ENCODE data around the gene TFB1M.
A peak's percentile ranks its signal among the peaks of the same experiment; 100 is the strongest.
"Not testable (repeated sequence)": the region's sequence is repeated elsewhere in the genome, so short reads cannot be mapped to it uniquely, and the experiment has no call there.

Gene TFB1M

DNA sequence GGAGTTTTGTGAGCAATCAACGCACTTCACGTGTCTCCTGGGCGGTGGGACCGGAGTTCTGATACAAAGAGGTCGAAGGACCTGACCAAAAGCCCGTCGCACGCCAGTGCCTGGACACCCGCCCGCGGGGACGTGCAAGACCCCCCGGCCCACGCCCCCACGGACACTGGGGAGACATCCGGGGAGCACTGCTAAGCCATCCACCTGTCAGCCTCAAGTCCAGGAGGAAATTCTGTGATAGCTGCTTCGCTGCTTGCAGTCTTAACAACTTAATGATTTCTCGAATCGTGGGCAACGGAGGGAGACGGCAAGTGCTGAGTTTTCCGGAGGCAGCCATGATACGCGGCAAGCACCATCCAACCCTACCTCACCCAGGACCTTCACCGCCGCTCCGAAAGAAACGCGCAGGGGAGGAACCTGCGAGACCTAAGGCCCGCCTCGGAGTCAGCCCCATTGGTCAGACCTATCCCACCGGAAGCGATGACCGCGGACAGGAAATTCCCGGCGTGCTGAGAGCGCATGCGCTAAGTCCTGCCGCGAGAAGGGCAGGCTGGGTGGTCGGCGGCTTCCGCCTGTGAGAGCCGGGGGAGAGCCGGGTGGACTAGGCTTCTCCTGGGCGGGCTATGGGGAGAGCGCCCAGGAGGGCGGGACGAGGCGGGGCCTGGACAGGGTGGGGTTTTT lies at the start of gene TFB1M:
Gene TFB1M (minus strand): TSS at position 393 of the 681 bp plus-strand sequence. CDS start 56 bp downstream, at position 337.
- DNase-seq (ENCODE audit: extremely low read depth, low read depth): peak; percentile 98
- H3K4me3 ChIP-seq (replicated peaks; ENCODE audit: low read depth, low read length): peak within 1 kb of the TSS; percentile 99
- TF ChIP-seq, protein P1, sequence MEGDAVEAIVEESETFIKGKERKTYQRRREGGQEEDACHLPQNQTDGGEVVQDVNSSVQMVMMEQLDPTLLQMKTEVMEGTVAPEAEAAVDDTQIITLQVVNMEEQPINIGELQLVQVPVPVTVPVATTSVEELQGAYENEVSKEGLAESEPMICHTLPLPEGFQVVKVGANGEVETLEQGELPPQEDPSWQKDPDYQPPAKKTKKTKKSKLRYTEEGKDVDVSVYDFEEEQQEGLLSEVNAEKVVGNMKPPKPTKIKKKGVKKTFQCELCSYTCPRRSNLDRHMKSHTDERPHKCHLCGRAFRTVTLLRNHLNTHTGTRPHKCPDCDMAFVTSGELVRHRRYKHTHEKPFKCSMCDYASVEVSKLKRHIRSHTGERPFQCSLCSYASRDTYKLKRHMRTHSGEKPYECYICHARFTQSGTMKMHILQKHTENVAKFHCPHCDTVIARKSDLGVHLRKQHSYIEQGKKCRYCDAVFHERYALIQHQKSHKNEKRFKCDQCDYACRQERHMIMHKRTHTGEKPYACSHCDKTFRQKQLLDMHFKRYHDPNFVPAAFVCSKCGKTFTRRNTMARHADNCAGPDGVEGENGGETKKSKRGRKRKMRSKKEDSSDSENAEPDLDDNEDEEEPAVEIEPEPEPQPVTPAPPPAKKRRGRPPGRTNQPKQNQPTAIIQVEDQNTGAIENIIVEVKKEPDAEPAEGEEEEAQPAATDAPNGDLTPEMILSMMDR (IDR thresholded peaks at IDR 0.05; ENCODE audit: low read depth, low read length, missing control alignments): no peak

DNA sequence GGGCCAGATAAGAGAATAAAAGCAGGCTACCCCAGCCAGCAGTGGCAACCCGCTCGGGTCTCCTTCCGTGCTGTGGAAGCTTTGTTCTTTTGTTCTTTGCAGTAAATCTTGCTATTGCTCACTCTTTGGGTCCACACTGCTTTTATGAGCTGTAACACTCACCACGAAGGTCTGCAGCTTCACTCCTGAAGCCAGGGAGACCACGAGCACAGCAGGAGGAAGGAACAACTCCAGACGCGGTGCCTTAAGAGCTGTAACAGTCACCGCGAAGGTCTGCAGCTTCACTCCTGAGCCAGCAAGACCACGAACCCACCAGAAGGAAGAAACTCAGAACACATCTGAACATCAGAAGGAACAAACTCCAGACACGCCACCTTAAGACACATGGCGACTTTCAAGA lies 49.7 kb upstream of the TFB1M start:
- H3K4me3 ChIP-seq (replicated peaks; ENCODE audit: low read depth, low read length); DNase-seq (ENCODE audit: extremely low read depth, low read depth): not testable (repeated sequence)

DNA sequence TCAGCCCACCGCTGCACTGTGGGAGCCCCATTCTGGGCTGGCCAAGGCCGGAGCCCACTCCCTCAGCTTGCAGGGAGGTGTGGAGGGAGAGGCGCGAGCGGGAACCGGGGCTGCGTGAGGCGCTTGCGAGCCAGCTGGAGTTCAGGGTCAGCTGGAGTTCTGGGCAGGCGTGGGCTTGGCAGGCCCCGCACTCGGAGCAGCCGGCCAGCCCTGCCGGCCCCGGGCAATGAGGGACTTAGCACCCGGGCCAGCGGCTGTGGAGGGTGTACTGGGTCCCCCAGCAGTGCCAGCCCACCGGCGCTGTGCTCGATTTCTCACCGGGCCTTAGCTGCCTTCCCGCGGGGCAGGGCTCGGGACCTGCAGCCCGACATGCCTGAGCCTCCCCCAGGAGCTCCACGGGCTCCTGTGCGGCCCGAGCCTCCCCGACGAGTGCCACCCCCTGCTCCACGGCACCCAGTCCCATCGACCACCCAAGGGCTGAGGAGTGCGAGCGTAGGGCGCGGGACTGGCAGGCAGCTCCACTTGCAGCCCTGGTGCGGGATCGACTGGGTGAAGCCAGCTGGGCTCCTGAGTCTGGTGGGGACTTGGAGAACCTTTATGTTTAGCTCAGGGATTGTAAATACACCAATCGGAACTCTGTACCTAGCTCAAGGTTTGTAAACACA lies 48.8 kb upstream of the TFB1M start:
- not testable (repeated sequence) for H3K4me3 ChIP-seq (replicated peaks; ENCODE audit: low read depth, low read length); DNase-seq (ENCODE audit: extremely low read depth, low read depth)

DNA sequence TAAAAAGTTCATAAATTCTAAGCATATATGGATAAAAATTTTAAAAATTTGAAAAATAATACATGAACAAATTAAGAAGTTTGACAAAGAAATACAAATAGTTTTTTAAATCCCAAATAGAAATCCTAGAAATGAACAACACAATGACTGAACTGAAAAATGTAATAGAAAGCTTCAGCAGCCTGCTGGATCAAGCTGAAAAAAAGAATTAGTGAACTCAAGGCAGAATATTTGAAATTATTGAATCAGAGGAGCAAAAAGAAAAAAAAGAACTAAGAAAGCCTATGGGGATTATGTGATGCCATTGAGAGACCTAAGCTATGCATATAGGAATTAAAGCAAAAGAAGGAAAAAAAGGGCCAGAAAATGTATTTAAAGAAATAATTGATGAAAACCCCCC lies 39.9 kb upstream of the TFB1M start:
- no peak overlapping the region for H3K4me3 ChIP-seq (replicated peaks; ENCODE audit: low read depth, low read length)
- no peak for DNase-seq (ENCODE audit: extremely low read depth, low read depth)
- TF ChIP-seq, protein P1 (IDR thresholded peaks at IDR 0.05; ENCODE audit: low read depth, low read length, missing control alignments): no peak

DNA sequence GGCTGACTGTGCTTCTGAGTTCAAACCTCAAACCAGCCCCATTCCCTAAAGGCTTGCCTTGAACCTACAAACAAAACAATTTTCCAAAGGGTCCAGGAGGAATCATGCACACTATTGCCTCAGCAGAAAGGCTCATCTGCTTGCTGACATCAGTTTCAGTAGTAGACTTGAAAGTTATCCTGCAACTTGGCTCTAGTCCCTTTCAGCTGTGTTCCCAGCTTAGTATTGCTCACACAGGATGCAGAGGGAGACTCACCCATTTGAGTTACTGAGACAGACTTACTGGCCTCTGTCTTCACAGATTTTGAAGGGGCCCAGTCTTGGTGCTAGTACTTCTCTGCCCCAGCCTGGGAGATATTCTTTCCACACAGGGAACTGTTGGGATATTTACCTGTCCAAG lies 38.5 kb upstream of the TFB1M start:
- H3K4me3 ChIP-seq (replicated peaks; ENCODE audit: low read depth, low read length): no peak overlapping the region
- TF ChIP-seq, protein P1 (IDR thresholded peaks at IDR 0.05; ENCODE audit: low read depth, low read length, missing control alignments): no peak
- DNase-seq (ENCODE audit: extremely low read depth, low read depth): no peak

DNA sequence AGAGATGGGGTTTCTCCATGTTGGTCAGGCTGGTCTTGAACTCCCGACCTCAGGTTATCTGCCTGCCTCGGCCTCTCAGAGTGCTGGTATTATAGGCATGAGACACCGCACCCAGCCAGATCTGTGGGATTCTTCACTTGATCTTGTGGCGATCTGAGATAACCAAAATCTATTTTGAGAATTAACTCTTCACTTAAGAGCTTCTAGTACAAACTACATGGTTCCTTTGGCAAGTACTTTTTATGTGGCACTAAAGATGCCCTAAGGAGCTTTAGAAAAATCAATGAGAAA lies 37.8 kb upstream of the TFB1M start:
- TF ChIP-seq, protein P1 (IDR thresholded peaks at IDR 0.05; ENCODE audit: low read depth, low read length, missing control alignments): no peak
- DNase-seq (ENCODE audit: extremely low read depth, low read depth): no peak
- no peak overlapping the region for H3K4me3 ChIP-seq (replicated peaks; ENCODE audit: low read depth, low read length)

DNA sequence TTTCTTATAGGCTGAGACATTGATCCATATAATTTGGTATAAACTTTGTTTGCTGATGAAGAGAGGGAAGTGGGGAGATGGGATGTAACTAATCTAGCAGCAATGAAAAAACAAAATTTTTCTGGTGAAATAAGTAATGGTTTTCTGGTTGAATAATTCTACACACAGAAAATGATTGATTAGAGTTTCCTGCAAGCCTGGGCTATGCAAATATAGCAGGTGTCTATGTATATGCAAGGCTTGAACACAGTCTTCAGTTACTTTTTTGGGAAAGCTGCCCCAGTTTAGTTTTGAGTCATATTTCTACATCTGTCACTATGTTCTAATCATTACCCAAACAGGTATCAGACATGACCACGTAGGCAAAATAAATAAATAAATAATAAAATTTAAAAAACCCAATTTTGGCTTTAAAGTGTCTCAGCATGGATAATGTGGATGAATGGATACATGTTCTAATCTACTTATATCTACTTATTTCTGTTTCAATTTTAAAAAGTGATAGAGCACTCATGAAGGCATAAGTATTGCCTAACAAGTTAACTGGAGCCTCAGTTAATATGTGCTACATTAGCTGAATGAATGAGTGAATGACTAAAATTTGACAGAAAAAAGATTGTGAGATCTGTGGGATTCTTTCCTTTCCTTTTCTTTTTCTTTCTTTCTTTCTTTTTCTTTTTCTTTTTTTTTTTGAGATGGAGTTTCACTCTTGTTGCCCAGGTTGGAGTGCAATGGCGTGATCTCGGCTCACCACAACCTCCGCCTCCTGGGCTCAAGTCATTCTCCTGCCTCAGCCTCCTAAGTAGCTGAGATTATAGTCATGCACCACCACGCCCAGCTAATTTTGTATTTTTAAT lies 37.2 kb upstream of the TFB1M start:
- TF ChIP-seq, protein P1 (IDR thresholded peaks at IDR 0.05; ENCODE audit: low read depth, low read length, missing control alignments): no peak
- H3K4me3 ChIP-seq (replicated peaks; ENCODE audit: low read depth, low read length): no peak overlapping the region
- DNase-seq (ENCODE audit: extremely low read depth, low read depth): no peak

Data from HFF-Myc (cell line).